Liver (tissue), 9 donors: Measurements from ENCODE around the gene PDZD2. TPM values are rescaled to one million over a fixed set of nuclear protein-coding genes. Genes with fewer than 3 reads are reported as not detected.

Source experiments
- DNase-seq: peaks from one replicate; pipeline ENCODE4 v3.0.0-alpha.2; 2017; ENCODE audit warnings: low spot score
- H3K27ac ChIP-seq, 2 donors: one replicate each; pipeline ENCODE4 v1.7.0; 2013; ENCODE audit warnings: inconsistent platforms in 2 of 2, low read length in 2 of 2, control low read depth in 1 of 2, low read depth in 1 of 2, mild to moderate bottlenecking in 1 of 2
- H3K27me3 ChIP-seq, 4 donors: one replicate each; pipeline versions ENCODE4 v1.6.1 to v1.7.0; 2013; ENCODE audit warnings: low read length in 3 of 4, inconsistent platforms in 1 of 4, mild to moderate bottlenecking in 1 of 4, moderate library complexity in 1 of 4; ENCODE audit not compliant: control insufficient read depth in 4 of 4, insufficient read depth in 4 of 4
- H3K36me3 ChIP-seq, 4 donors: one replicate each; pipeline versions ENCODE4 v1.6.1 to v1.7.0; 2013; ENCODE audit warnings: low read length in 3 of 4, mild to moderate bottlenecking in 3 of 4, low read depth in 1 of 4, moderate library complexity in 1 of 4; ENCODE audit not compliant: control insufficient read depth in 4 of 4, insufficient read depth in 3 of 4
- H3K4me1 ChIP-seq, 4 donors: one replicate each; pipeline versions ENCODE4 v1.6.1 to v1.7.0; 2013; ENCODE audit warnings: low read length in 3 of 4, mild to moderate bottlenecking in 3 of 4, moderate library complexity in 1 of 4; ENCODE audit not compliant: control insufficient read depth in 4 of 4, insufficient read depth in 4 of 4
- H3K4me3 ChIP-seq, 3 donors: one replicate each; pipeline versions ENCODE4 v1.6.1 to v1.7.0; 2013; ENCODE audit warnings: low read length in 3 of 3, control low read depth in 1 of 3, low read depth in 1 of 3, mild to moderate bottlenecking in 1 of 3
- H3K9ac ChIP-seq, 2 donors: one replicate each; pipeline ENCODE4 v1.7.0; 2013; ENCODE audit warnings: low read length in 2 of 2, mild to moderate bottlenecking in 2 of 2, moderate library complexity in 2 of 2, control low read depth in 1 of 2, low read depth in 1 of 2
- H3K9me3 ChIP-seq, 4 donors: one replicate each; pipeline versions ENCODE4 v1.6.1 to v1.7.0; 2013; ENCODE audit warnings: low read length in 3 of 4; ENCODE audit not compliant: control insufficient read depth in 4 of 4
- ATF3 ChIP-seq: IDR thresholded peaks from 2 replicates; pipeline ENCODE4 v1.6.1; 2016; ENCODE audit warnings: antibody characterized with exemption
- CTCF ChIP-seq: fragments of 150-350 bp; IDR thresholded peaks from 2 replicates; pipeline ENCODE4 v1.5.1; 2017; ENCODE audit warnings: improper control_type of control experiment, low read depth, low read length; ENCODE audit not compliant: missing input control
- EGR1 ChIP-seq, 2 donors: IDR thresholded peaks; 2 replicates each; pipeline ENCODE4 v1.6.1; 2016 to 2018; ENCODE audit warnings: antibody characterized with exemption in 2 of 2, low read depth in 2 of 2
- FOXA1 ChIP-seq: IDR thresholded peaks from 2 replicates; pipeline ENCODE4 v1.6.1; 2016; ENCODE audit warnings: antibody characterized with exemption
- FOXA2 ChIP-seq: IDR thresholded peaks from 2 replicates; pipeline ENCODE4 v1.6.1; 2016; ENCODE audit warnings: antibody characterized with exemption
- GABPA ChIP-seq, 2 donors: IDR thresholded peaks in 1 of 2; conservative IDR thresholded peaks in 1 of 2; 2 replicates each; pipeline ENCODE4 v1.6.1; 2016; ENCODE audit warnings: antibody characterized with exemption in 2 of 2, mild to moderate bottlenecking in 1 of 2, moderate library complexity in 1 of 2
- HNF4A ChIP-seq, 2 donors: conservative IDR thresholded peaks; 2 replicates each; pipeline ENCODE4 v1.6.1; 2016; ENCODE audit warnings: antibody characterized with exemption in 2 of 2, mild to moderate bottlenecking in 2 of 2
- JUND ChIP-seq, 2 donors: IDR thresholded peaks; 2 replicates each; pipeline ENCODE4 v1.6.1; 2016; ENCODE audit warnings: antibody characterized with exemption in 2 of 2
- MAX ChIP-seq: IDR thresholded peaks from 2 replicates; pipeline ENCODE4 v1.6.1; 2016; ENCODE audit warnings: antibody characterized with exemption
- NR2F2 ChIP-seq: IDR thresholded peaks from 2 replicates; pipeline ENCODE4 v1.6.1; 2016; ENCODE audit warnings: antibody characterized with exemption
- RAD21 ChIP-seq, 2 donors: IDR thresholded peaks; 2 replicates each; pipeline ENCODE4 v1.6.1; 2016; ENCODE audit warnings: antibody characterized with exemption in 2 of 2, mild to moderate bottlenecking in 2 of 2
- REST ChIP-seq: IDR thresholded peaks from 2 replicates; pipeline ENCODE4 v1.6.1; 2016; ENCODE audit warnings: antibody characterized with exemption, mild to moderate bottlenecking
- RXRA ChIP-seq, 2 donors: IDR thresholded peaks; 2 replicates each; pipeline ENCODE4 v1.6.1; 2017 to 2018; ENCODE audit warnings: antibody characterized with exemption in 2 of 2, mild to moderate bottlenecking in 1 of 2
- SP1 ChIP-seq: IDR thresholded peaks from 2 replicates; pipeline ENCODE4 v1.6.1; 2018; ENCODE audit warnings: antibody characterized with exemption, mild to moderate bottlenecking
- TAF1 ChIP-seq: conservative IDR thresholded peaks from 2 replicates; pipeline ENCODE4 v1.6.1; 2016; ENCODE audit warnings: antibody characterized with exemption, mild to moderate bottlenecking
- YY1 ChIP-seq: IDR thresholded peaks from 2 replicates; pipeline ENCODE4 v1.6.1; 2016; ENCODE audit warnings: antibody characterized with exemption, mild to moderate bottlenecking
- WGBS: extraction: QIAGEN DNeasy Blood & Tissue Kit; methylation state at CpG from one replicate; pipeline ENCODE4 v1.1.7; 2013; 5-methylcytosine and 5-hydroxymethylcytosine counted together
- polyA plus RNA-seq, 2 donors: library from polyadenylated mRNA; stranded (reverse) in 1 of 2; unstranded in 1 of 2; fragments of 200-250 nt in 1 of 2; fragments of >200 nt in 1 of 2; fragmentation: Nextera tagmentation in 1 of 2; extraction: Ambion mirVana in 1 of 2; gene quantifications; one replicate each; pipeline versions ENCODE4 v1.2.1 to v1.2.3, GENCODE V29; 2013 to 2015
- total RNA-seq, 2 donors: library from RNA; depleted of rRNA; stranded (reverse); fragments of >200 nt; gene quantifications; one replicate each; pipeline ENCODE4 v1.2.3, GENCODE V29; 2014
- donor health status: healthy.
- donor health status: healthy.
- donor health status: healthy.
- donor health status: healthy.
- donor health status: healthy.

Gene PDZD2
- total and polyA plus RNA-seq, 4 donors, result 0.27 to 1.1 (median 0.54) TPM

GRCh38 chr5:31738199-31738598, 99.3 kb downstream of the PDZD2 start:
- Histone ChIP-seq H3K9me3 (no peaks in the 10 kb centered on the region), H3K36me3 (no peaks in the 10 kb centered on the region), H3K27me3 (no peaks in the 10 kb centered on the region), H3K4me1 (no peaks in the 10 kb centered on the region), H3K9ac (no peak overlapping the region), H3K27ac (no peak overlapping the region), H3K4me3 (no peak overlapping the region)
- DNase-seq, result no peak
- TF ChIP-seq CTCF (no peak), RAD21 (IDR thresholded peaks at IDR 0.05) (no peak), GABPA (IDR thresholded peaks at IDR 0.05 in 1 of 2, conservative IDR thresholded peaks at IDR 0.05 in 1 of 2) (no peak), EGR1 (IDR thresholded peaks at IDR 0.05; ENCODE audit: low read depth in 2 of 2) (no peak), FOXA2 (no peak), TAF1 (no peak), SP1 (no peak), NR2F2 (no peak), HNF4A (conservative IDR thresholded peaks at IDR 0.05) (no peak), JUND (IDR thresholded peaks at IDR 0.05) (no peak), FOXA1 (no peak), ATF3 (no peak), REST (no peak), RXRA (IDR thresholded peaks at IDR 0.05) (no peak)
- 80% methylated on average over 4 of the region's 4 CpGs for WGBS

GRCh38 chr5:31741496-31741895, 102.6 kb downstream of the PDZD2 start:
- no peak overlapping the region for H3K27ac ChIP-seq
- 65% methylated on average over 1 of the region's 1 CpG for WGBS
- no peaks in the 10 kb centered on the region for H3K9me3 ChIP-seq
- H3K9ac ChIP-seq, result no peak overlapping the region
- H3K36me3 ChIP-seq, result no peaks in the 10 kb centered on the region
- no peak for TF ChIP-seq RAD21 (IDR thresholded peaks at IDR 0.05)
- TF ChIP-seq FOXA1, result no peak
- no peak for TF ChIP-seq SP1
- no peak for TF ChIP-seq YY1
- no peak for TF ChIP-seq MAX
- H3K27me3 ChIP-seq, result no peaks in the 10 kb centered on the region
- H3K4me1 ChIP-seq, result no peaks in the 10 kb centered on the region
- no peak for DNase-seq
- H3K4me3 ChIP-seq, result no peak overlapping the region
